Measurements from ENCODE around the gene DSTN. TPM values are rescaled to one million over a fixed set of nuclear protein-coding genes. Genes with fewer than 3 reads are reported as not detected.

The DSTN gene
- total and polyA plus RNA-seq, 2 experiments from 2014 or later, result 162 to 459 TPM

DNA sequence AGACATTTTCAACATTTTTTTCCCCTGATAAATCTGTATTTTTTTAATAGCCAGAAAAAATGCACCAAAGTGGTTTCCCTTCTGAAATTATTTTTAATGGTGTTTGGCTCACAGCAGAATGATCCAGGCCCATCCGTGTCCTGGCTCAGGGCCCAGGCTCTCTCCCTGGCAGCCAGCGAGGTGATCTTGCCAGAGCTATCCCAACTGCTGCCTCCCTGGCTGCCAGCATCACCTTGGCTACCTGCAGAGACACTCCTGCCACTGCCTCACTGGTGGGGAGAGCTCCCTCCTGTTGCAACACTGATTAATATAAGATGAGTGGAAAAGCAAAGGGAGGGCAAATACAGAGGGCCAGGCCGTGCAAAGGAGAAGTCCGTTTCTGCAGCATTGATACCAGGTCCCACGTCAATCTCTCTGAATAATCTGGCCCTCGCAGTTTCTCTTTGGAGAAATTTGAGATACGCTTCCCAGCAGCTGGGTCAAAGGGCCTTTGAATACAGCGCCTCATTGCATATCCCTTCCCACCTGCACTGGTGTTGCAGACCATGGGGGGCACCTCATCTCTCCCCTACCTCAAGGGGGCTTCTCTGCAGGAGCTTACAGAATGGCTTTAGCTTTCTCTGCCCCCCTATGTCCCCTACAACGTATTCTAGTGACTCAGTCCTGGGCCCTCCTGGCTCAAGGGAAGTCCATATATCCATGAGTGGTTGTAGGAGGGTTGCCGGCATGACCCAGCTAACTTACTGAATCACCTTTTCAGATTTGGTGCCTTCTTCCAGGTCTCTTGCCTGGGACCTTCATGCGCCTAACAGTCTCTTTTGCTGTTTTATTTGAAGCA lies 12.8 kb upstream of the DSTN start:
- Mint-ChIP-seq H3K27ac (peak overlapping the region; percentile 80), H3K9me3 (no peaks in the 10 kb centered on the region; the same call in 2 of the 3 replicates), H3K27me3 (ENCODE audit: insufficient read depth, low read depth, poor library complexity) (peaks cover 3% of the 10 kb centered on the region), H3K36me3 (ENCODE audit: low read depth) (no peaks in the 10 kb centered on the region), H3K4me1 (peaks cover 24% of the 10 kb centered on the region), H3K4me3 (no peak overlapping the region)
- H3K79me2 ChIP-seq (replicated peaks; ENCODE audit: insufficient read depth), result no peaks in the 10 kb centered on the region
- no peak overlapping the region for H3K4me3 ChIP-seq
- DNase-seq (ENCODE audit: low spot score), result no peak
- TF ChIP-seq EZH2phosphoT487 (IDR thresholded peaks at IDR 0.05; ENCODE audit: unreplicated experiment) (no peak), ZNF462 (CRISPR knock-in tag; IDR thresholded peaks at IDR 0.05) (no peak), CREB1 (CRISPR knock-in tag; IDR thresholded peaks at IDR 0.05; ENCODE audit: low read depth) (no peak), EZH2 (IDR thresholded peaks at IDR 0.05; ENCODE audit: low read depth, unreplicated experiment) (no peak), STAT1 (IDR thresholded peaks at IDR 0.05; ENCODE audit: unreplicated experiment) (no peak), ZNF331 (CRISPR knock-in tag; IDR thresholded peaks at IDR 0.05; ENCODE audit: low read depth) (no peak), NANOG (IDR thresholded peaks at IDR 0.05; ENCODE audit: borderline replicate concordance) (no peak)
- TF ChIP-seq, protein P1, sequence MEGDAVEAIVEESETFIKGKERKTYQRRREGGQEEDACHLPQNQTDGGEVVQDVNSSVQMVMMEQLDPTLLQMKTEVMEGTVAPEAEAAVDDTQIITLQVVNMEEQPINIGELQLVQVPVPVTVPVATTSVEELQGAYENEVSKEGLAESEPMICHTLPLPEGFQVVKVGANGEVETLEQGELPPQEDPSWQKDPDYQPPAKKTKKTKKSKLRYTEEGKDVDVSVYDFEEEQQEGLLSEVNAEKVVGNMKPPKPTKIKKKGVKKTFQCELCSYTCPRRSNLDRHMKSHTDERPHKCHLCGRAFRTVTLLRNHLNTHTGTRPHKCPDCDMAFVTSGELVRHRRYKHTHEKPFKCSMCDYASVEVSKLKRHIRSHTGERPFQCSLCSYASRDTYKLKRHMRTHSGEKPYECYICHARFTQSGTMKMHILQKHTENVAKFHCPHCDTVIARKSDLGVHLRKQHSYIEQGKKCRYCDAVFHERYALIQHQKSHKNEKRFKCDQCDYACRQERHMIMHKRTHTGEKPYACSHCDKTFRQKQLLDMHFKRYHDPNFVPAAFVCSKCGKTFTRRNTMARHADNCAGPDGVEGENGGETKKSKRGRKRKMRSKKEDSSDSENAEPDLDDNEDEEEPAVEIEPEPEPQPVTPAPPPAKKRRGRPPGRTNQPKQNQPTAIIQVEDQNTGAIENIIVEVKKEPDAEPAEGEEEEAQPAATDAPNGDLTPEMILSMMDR (conservative IDR thresholded peaks at IDR 0.05; ENCODE audit: low read depth in 2 of 2), result no peak
- no peaks in the 10 kb centered on the region for H4K20me1 ChIP-seq (replicated peaks; ENCODE audit: insufficient read depth)
- H3K9me2 ChIP-seq (ENCODE audit: insufficient read depth), result peaks cover 11% of the 10 kb centered on the region; the same call in 1 of the 2 replicates
- peak overlapping the region; percentile 63 for H3K4me2 ChIP-seq
- peaks cover 26% of the 10 kb centered on the region for H3K4me1 ChIP-seq (ENCODE audit: insufficient read depth)
- H3F3A ChIP-seq (replicated peaks; ENCODE audit: low read depth), result no peaks in the 10 kb centered on the region
- no peaks in the 10 kb centered on the region for H3K27me3 ChIP-seq (ENCODE audit: insufficient read depth)
- no peaks in the 10 kb centered on the region for H3K36me3 ChIP-seq (ENCODE audit: insufficient read depth)
- H3K27ac ChIP-seq (ENCODE audit: low read depth), result peak overlapping the region; percentile 84
- peak; percentile 73 for ATAC-seq
- H2AFZ ChIP-seq, result peak overlapping the region; percentile 96

Measured in GM23338 (cell line).